Retinal pigment epithelial cell (primary cell): ENCODE data around the gene IL1A.

ENCODE experiments used
- DNase-seq: peaks from one replicate; pipeline ENCODE4 v3.0.0-alpha.2; 2010; ENCODE audit warnings: low read depth
- H3K4me3 ChIP-seq: 2 replicates; pipeline ENCODE4 v1.5.1; 2011; ENCODE audit warnings: mild to moderate bottlenecking, low read length, control low read depth, moderate library complexity
- CTCF ChIP-seq: conservative IDR thresholded peaks from 2 replicates; pipeline ENCODE4 v1.5.1; 2011; ENCODE audit warnings: low read depth, low read length, control low read depth, inconsistent platforms

The IL1A gene

DNA sequence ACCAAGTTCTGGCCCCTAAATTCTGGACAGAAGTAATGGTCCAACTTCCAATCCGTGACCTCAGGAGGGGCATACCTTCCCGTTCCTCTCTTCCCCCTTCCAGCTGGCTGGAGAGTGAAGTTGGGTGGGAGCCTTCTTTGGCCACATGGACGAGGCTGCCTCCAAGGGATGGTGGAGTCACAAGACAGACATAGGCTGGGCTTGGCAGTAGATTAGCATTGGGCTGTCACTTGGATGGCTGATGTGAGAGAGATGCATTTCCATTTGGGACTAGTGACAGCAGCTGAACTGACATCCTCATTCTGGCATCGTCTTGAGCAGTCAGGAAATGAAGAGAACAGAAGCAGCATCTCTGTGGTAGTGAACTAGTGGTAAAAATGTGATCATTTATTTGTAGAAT is 50.8 kb downstream of the IL1A start:
- no peak for DNase-seq
- H3K4me3 ChIP-seq, result no peak overlapping the region
- TF ChIP-seq CTCF, result no peak

- no peak for TF ChIP-seq CTCF
- DNase-seq, result no peak
- H3K4me3 ChIP-seq, result no peak overlapping the region
Measured at GRCh38 chr2:112731479-112731878, 52.8 kb downstream of the IL1A start.

GRCh38 chr2:112730791-112731190 is 53.5 kb downstream of the IL1A start:
- DNase-seq, result no peak
- no peak overlapping the region for H3K4me3 ChIP-seq
- TF ChIP-seq CTCF, result no peak

- no peak for TF ChIP-seq CTCF
- H3K4me3 ChIP-seq, result no peak overlapping the region
- DNase-seq, result no peak
Measured at GRCh38 chr2:112730216-112730615, 54.1 kb downstream of the IL1A start.

DNA sequence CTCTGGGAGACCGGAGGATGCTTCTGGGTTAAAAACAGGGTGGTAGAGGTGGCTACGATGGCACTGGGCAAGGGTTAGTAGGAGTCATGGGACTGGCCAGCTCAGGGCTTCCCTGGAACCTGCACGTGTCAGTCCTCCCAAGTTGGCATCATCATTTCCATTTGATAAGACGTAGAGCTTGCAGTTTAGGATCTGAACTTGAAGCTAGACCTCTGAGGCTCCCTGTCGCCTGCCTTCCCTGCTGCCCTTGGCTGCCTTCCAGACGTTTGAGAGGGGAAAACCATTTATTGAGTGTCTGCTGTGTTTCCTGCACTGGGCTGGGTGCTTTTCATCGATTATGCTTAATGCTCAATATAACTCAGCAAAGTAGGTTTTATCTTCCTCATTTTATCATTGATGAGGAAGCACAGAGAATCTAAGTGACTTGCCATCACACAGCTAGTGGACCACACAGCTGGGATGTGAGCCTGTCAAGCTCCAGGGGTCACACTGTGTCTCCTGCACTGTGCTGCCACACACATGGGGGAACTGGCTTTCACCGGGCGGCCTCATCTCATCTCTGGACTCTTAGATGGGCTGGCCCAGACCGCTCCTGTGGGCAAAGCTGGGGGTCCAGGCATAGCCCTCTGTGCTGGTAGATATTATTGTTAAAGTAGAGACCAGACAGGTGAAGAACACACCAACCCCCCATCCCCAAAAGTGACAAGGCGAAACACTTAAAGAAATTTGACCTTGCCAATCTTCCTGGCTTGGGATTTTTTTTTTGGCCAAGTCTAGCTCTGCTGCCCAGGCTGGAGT is 55.7 kb downstream of the IL1A start:
- TF ChIP-seq CTCF, result no peak
- no peak overlapping the region for H3K4me3 ChIP-seq
- DNase-seq, result no peak

- no peak for DNase-seq
- H3K4me3 ChIP-seq, result no peak overlapping the region
- TF ChIP-seq CTCF, result no peak
Measured at GRCh38 chr2:112728029-112728362, 56.3 kb downstream of the IL1A start.

- no peak for TF ChIP-seq CTCF
- no peak overlapping the region for H3K4me3 ChIP-seq
- no peak for DNase-seq
Measured at GRCh38 chr2:112727276-112728028, 56.8 kb downstream of the IL1A start.
